Panc1 (cell line): ENCODE measurements around the gene ASXL3. TPM values are rescaled to one million over a fixed set of nuclear protein-coding genes. Genes with fewer than 3 reads are reported as not detected.

Source experiments
- ATAC-seq: fragments of 200-7000 bp; cut with Tn5 transposase; 2 replicates; pipeline ENCODE4 v1.9.1; 2020; ENCODE audit warnings: mild to moderate bottlenecking, moderate library complexity
- BruUV-seq: library from RNA; stranded (reverse); fragments of 400-500 nt; replicated peaks from 2 replicates; lab custom pipeline; 2021; lab: Mats Ljungman, UMichigan
- CTCF ChIA-PET: fragments of 300-600 bp; sonication (Branson Sonifier 250); formaldehyde crosslinking; loops from one replicate; lab custom pipeline; 2022; ENCODE audit warnings: antibody characterized with exemption; lab: Charles Lee
- POLR2A ChIA-PET: fragments of 300-600 bp; sonication (Branson Sonifier 250); formaldehyde crosslinking; loops from one replicate; lab custom pipeline; 2022; ENCODE audit warnings: antibody characterized with exemption; lab: Charles Lee
- DNase-seq: peaks from one replicate; pipeline ENCODE4 v3.0.0-alpha.2; 2010; ENCODE audit warnings: low read depth, low spot score
- H3K27ac ChIP-seq: 2 replicates; pipeline ENCODE4 v1.5.1; 2011; ENCODE audit warnings: mild to moderate bottlenecking, low read length, inconsistent platforms
- H3K27me3 ChIP-seq: fragments of 200-500 bp; sonication (Bioruptor generic); 2 replicates; pipeline ENCODE4 v1.6.0; 2014; ENCODE audit warnings: low read length, inconsistent platforms; ENCODE audit not compliant: control insufficient read depth, insufficient read depth
- H3K36me3 ChIP-seq: fragments of 200-500 bp; sonication (Bioruptor generic); 2 replicates; pipeline ENCODE4 v1.5.1; 2014; ENCODE audit warnings: inconsistent platforms, mild to moderate bottlenecking, low read length, moderate library complexity; ENCODE audit not compliant: control insufficient read depth, insufficient read depth
- H3K4me1 ChIP-seq: 2 replicates; pipeline ENCODE4 v1.5.1; 2011; ENCODE audit warnings: inconsistent platforms, mild to moderate bottlenecking, low read length, moderate library complexity; ENCODE audit not compliant: control insufficient read depth, insufficient read depth
- H3K4me3 ChIP-seq, 2 experiments: 2 replicates each; pipeline ENCODE4 v1.5.1; 2011 to 2012; ENCODE audit warnings: low read depth in 2 of 2, low read length in 2 of 2, mild to moderate bottlenecking in 2 of 2, inconsistent platforms in 1 of 2, moderate library complexity in 1 of 2
- H3K9me3 ChIP-seq: fragments of 200-500 bp; sonication (Bioruptor generic); 2 replicates; pipeline ENCODE4 v1.5.1; 2014; ENCODE audit warnings: low read depth, mild to moderate bottlenecking, inconsistent platforms, low read length, moderate library complexity; ENCODE audit not compliant: control insufficient read depth, insufficient read depth
- CTCF ChIP-seq: fragments of 450-650 bp; IDR thresholded peaks from 2 replicates; pipeline ENCODE4 v1.5.1; 2017; ENCODE audit warnings: mild to moderate bottlenecking
- POLR2AphosphoS5 ChIP-seq: IDR thresholded peaks from 2 replicates; pipeline ENCODE4 v1.6.1; 2012; ENCODE audit warnings: mild to moderate bottlenecking, low read depth, low read length, moderate library complexity
- REST ChIP-seq, 2 experiments: IDR thresholded peaks; 2 replicates each; pipeline ENCODE4 v1.6.1; 2011 to 2012; ENCODE audit warnings: low read depth in 2 of 2, control low read depth in 1 of 2, low read length in 1 of 2, mild to moderate bottlenecking in 1 of 2, moderate library complexity in 1 of 2; ENCODE audit not compliant: insufficient read depth in 1 of 2
- SIN3A ChIP-seq: IDR thresholded peaks from 2 replicates; pipeline ENCODE4 v1.6.1; 2012; ENCODE audit warnings: low read depth, mild to moderate bottlenecking, low read length, moderate library complexity, borderline replicate concordance; ENCODE audit not compliant: insufficient read depth
- TCF7L2 ChIP-seq: IDR thresholded peaks from 2 replicates; pipeline ENCODE4 v1.6.1; 2011; ENCODE audit warnings: mild to moderate bottlenecking, low read depth, low read length, inconsistent platforms
- in situ Hi-C: cut with HindIII; loops from 2 replicates; pipeline ENCODE4 v1.10.0; 2016; ENCODE audit warnings: low sequenced_read_pairs, low pct_unique_long_range_greater_than_20kb
- intact Hi-C: fragments of 100-400 bp; cut with micrococcal nuclease; formaldehyde crosslinking; loops from one replicate; pipeline ENCODE4 v1.10.0; 2022; ENCODE audit not compliant: unreplicated experiment
- total RNA-seq: library from RNA; stranded (reverse); gene quantifications from one replicate; pipeline ENCODE4 v1.2.1, GENCODE V29; 2021; ENCODE audit not compliant: unreplicated experiment

ASXL3 gene
- total RNA-seq, 1 experiment from 2014 or later = 0.74 TPM

- no TSS peak for BruUV-seq
- Histone ChIP-seq H3K27me3 (no peaks in the 10 kb centered on the region), H3K27ac (no peak overlapping the region), H3K9me3 (no peaks in the 10 kb centered on the region), H3K4me3 (no peak overlapping the region), H3K4me1 (no peaks in the 10 kb centered on the region), H3K36me3 (no peaks in the 10 kb centered on the region)
- CTCF ChIA-PET = no interaction called here
- no peak for DNase-seq
- POLR2A ChIA-PET = no interaction called here
- in situ Hi-C loops = no loop called here
- TF ChIP-seq CTCF = no peak
- TF ChIP-seq SIN3A = no peak
- no peak for TF ChIP-seq POLR2AphosphoS5
- TF ChIP-seq TCF7L2 = no peak
- no peak for ATAC-seq
- intact Hi-C loops = no loop called here
Observed at GRCh38 chr18:33750366-33750765, 172.3 kb downstream of the ASXL3 start.

- Histone ChIP-seq H3K27me3 (no peaks in the 10 kb centered on the region), H3K36me3 (no peaks in the 10 kb centered on the region), H3K4me3 (no peak overlapping the region), H3K27ac (no peak overlapping the region), H3K4me1 (peaks cover 3% of the 10 kb centered on the region; the same call in 1 of the 2 replicates), H3K9me3 (no peaks in the 10 kb centered on the region)
- TF ChIP-seq POLR2AphosphoS5 = no peak
- TF ChIP-seq REST (IDR thresholded peaks at IDR 0.05; ENCODE audit: insufficient read depth in 1 of 2, low read depth in 2 of 2, low read length in 1 of 2) = no peak
- peak; percentile 61; the same call in 1 of the 2 replicates for TF ChIP-seq CTCF
- no peak for TF ChIP-seq TCF7L2
- BruUV-seq = no TSS peak
- ChIA-PET CTCF (no interaction called here), POLR2A (no interaction called here)
- in situ Hi-C loops = no loop called here
- intact Hi-C loops = no loop called here
- ATAC-seq (no peak), DNase-seq (no peak)
Observed at GRCh38 chr18:33751613-33752221, 173.7 kb downstream of the ASXL3 start.
